ENCODE results near the gene ROBO1.

- TF ChIP-seq POLR2AphosphoS5 (IDR thresholded peaks at IDR 0.05) (no peak), CTCF (IDR thresholded peaks at IDR 0.05) (no peak)
Observed at GRCh38 chr3:78872195-78872594, 895.6 kb downstream of the ROBO1 start.
